ENCODE measurements around the gene ZNF407.

- TF ChIP-seq JUND (IDR thresholded peaks at IDR 0.05) (no peak), POLR2A (IDR thresholded peaks at IDR 0.05; ENCODE audit: borderline replicate concordance, extremely low read depth, insufficient read depth, insufficient read length) (no peak), CTCF (IDR thresholded peaks at IDR 0.05 in 2 of 3, conservative IDR thresholded peaks at IDR 0.05 in 1 of 3; ENCODE audit: borderline replicate concordance in 1 of 3, insufficient read depth in 1 of 3, low read depth in 2 of 3, low read length in 2 of 3) (no peak), EZH2 (IDR thresholded peaks at IDR 0.05) (no peak), RAD21 (IDR thresholded peaks at IDR 0.05; ENCODE audit: low read depth) (no peak), REST (IDR thresholded peaks at IDR 0.05; ENCODE audit: low read depth) (no peak), EZH2phosphoT487 (IDR thresholded peaks at IDR 0.05; ENCODE audit: borderline replicate concordance) (no peak), POLR2AphosphoS5 (IDR thresholded peaks at IDR 0.05; ENCODE audit: low read depth, low read length) (no peak)
Observed at GRCh38 chr18:74976331-74976909, 378.8 kb downstream of the ZNF407 start.
